ENCODE data around the gene BID.

Gene BID

DNA sequence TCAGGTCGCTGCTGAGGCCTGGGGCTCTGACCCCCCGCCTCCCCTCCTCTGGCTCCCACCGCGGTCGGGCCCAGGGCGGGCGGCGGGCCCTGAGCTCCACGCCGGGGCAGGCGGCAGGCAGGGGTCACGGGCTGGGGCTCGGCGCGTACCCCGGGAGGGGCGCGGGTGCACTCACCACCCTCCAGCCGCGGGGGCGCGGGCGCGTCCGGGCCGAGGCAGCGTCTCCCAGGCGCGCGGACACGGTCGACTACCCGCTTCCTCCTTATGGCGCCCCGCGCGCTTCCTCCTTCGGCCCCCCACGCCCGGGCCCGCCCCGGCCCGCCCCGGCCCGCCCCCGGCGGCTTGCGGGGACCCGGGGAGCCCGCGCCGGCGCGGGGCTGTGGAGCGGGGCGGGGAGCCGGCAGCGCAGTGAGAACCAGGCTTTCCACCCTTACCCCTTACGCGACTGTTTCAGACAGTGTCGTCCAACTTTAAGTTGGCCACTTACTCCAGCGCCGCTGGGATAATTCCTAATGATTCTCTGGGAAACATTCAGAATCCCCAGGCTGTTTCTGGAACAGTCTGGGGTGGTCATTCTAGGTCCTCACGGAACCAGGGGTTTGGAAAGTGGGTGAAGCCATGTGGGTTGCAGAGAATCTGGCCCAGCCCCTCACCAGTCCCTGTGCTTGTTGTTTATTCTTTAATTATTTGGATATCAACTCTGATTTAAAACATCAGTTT lies at the start of gene BID:
BID (minus strand) TSS at position 264 of the 720 bp plus-strand sequence. CDS start 24,353 bp downstream, outside the sequence.
- DNase-seq, result peak in 2 of 56 donors; percentile 57 to 58

DNA sequence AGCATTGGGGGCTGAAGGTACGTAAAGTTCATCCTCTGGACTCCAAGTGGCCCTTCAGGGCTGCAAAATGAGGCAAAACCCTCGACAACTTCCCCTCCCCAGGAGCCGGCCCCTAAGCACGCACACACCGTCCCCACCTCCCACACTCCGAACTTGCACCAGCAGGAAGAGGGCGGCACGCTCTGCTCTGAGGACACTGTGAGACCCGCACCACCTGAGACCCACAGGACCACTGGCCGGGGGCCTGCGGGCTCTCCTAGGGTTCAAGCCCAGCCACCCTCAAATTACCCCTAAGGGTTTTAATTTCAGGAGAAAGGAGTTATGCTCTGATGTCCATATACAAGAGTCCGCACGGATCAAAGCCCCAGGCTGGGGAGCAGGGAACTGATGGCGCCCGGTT lies 49.7 kb upstream of the BID start:
- DNase-seq, result no peak

DNA sequence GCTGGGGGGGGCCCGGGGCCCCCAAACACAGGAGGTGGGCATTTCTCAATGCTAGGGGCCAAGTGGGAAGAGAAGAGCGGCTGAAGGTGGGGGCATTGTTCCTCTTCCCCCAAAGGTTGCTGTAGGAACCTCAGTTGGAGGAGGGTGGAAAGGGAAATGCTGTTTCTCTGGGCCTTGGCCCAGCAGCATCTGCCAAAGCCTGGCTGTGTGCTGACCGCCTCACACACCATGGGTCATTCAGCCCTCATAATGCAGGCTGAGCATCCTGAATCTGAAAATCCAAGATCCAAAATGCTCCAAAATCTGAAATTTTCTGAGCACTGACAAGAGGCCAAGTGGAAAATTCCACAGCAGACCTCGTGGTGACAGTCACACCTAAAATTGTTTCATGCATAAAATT lies 49.0 kb upstream of the BID start:
- DNase-seq, result peak in 1 of 56 donors; percentile 7

DNA sequence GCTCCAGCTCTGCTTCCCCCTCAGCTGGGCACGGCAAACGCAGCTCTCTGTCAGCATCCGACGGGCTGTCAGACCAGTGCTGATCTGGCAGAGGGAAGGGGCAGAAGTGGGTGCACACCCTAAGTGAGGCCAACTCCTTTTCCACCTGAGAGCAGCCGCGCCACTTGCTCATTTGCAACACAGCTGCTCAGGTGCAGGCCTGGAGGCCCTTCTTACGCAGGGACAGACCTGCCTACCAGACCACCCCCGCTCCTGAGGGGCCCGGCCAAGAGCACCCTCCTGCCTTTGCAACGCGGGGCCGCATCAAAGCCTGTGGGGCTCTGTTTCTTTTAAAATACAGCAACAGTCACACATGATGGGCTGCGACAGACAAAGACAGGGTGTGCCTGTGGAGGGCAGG lies 47.8 kb upstream of the BID start:
- no peak for DNase-seq

DNA sequence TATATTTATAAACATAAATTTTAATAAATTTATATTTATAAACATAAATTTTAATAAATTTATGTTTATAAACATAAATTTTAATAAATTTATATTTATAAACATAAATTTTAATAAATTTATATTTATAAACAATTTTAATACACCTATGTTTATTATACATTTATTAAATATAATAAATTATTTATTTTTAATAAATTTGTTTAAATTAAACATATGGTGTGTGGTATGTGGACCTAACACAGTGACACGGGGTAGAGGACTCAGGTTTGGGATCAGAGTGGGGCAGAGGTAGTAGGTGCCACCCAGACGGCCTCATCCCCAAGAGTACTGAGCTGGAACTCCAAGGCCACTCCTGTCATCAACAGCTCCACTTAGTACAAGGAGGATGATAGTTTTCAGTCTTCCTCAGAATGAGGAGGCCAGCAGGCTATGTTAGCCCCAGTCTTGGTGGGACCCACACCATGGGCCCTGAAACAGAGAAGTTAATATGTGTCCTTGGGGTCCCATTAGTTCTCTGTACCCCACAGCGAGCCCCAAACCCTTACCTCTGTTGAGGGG lies 46.7 kb upstream of the BID start:
- no peak for DNase-seq

DNA sequence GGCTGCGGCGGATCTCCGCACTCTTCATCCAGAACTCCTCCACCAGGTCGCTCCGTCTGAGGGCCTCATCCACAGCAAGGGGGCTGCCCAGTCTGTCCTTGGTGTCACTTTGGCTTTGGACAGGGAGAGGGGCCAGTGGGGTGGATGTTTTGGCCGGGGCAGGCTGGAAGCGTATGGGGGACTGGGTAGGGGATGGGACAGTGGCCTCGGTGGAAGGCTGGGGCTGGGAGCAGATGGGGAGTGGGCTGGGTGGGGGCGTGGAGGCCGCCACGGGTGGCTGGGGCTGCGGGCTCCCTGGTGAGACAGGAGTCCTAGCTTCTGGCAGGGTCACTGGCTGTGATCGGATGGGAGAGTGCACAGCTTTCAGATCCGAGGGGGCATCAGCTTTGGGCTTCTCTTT lies 44.4 kb upstream of the BID start:
- DNase-seq, result no peak

DNA sequence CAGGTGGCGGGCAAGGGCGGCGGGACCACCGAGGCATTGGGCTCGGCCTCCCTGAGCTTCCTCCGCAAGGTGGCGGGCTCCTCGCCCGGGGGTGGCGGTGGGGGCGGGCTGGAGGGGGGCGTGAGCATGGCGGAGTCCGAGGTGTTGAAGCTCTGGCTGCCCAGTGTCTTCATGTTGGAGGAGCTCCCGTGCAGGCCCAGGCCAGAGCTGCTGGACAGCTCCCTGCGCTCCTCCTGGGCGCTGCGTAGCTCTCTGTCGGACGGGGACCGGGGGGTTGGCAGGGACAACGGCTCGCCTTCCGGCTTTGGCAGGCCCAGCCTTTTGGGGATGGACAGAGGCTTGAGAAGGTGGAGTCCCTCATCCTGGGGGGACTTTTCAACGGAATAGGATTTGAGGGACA lies 43.9 kb upstream of the BID start:
- DNase-seq, result no peak

DNA sequence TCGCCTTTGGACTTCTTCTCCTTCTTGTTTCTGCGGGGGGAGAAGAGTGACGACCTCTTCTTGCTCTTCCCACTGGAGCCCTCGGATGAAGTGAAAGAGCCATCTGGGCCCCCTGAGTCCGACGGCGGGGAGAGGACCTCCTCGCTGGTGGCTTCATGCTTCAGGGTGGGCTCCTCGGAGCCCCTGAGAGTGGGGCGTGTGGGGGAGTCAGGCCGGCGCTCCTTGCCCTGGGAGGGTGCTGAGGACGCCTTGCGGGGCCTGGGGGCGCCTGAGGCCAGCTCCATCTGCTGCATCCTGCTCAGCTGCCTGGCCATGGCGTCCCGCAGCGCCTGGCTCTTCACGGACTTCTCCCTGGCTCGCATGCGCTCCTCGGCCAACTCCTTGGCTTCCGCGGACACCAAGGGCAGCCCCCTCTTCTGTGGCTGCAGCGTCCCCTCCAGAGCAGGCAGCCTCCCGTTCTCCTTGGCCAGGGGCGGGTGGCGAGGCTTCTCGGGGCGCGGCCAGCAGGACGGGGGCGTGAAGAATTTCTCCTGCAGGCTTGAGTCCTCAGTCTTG lies 43.3 kb upstream of the BID start:
- DNase-seq, result no peak

DNA sequence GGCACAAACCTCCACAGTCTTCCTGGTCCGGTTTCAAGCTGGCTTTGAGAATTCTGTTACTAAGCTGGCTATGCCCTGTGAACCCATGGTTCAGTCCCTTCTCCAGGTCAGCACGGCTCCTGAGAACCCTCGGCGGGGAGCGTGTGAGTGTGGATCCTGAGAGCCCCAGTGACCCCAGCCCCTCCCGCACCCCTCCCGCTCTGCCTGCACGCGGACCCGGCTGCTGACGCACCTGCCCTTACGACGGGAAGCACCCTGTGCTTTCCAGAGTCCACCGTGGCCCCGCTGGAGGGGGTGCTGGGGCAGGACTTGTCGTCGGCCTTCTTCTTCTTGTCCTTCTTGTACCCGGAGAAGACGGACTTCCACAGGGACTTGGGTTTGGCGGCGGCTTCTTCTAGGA lies 42.8 kb upstream of the BID start:
- no peak for DNase-seq

DNA sequence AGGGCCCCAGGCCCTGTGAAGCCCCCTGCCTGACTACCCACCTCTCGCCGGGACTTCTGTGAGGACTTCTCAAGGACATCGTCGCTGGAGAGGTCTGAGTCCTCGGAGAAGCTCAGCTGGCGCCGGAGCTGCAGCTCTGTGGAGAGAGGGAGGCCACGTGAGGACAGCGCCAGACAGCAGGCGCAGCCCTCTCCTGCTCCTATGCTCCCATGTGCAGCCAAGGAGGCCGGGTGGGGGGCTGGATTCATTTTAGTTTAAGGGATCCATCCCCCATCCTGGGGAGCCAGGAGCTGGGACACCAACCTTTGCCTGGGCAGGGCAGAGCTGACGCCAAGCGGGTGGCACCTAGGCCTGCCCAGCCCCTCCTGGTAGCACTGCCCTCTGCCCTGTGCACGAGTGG lies 42.4 kb upstream of the BID start:
- DNase-seq, result no peak

DNA sequence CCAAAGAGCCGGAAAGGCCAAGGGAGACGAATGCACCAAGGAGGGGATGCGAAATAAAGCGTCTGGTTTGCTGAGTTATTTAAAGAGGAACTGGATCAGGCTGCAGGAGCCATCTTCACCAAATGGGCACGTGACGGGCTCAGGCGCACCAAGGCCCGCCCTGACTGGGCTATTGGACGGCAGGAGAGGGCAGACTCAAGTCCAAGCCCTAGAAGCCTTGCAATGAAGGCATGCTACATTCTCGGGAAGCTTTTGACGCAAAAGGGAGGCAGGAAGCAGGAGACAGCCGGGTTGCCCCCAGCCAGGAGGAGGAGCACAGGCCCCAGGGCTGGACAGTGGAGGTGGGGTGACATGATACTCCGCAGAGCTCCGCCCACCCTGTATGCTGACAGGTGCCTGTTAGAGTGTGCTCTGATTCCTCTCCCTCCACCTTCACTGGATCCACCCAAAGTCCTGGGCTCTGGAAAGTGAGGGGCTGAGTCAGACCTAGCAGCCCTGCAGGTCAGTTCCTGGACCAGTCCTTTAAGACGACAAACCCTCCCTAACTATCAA lies 41.5 kb upstream of the BID start:
- no peak for DNase-seq

DNA sequence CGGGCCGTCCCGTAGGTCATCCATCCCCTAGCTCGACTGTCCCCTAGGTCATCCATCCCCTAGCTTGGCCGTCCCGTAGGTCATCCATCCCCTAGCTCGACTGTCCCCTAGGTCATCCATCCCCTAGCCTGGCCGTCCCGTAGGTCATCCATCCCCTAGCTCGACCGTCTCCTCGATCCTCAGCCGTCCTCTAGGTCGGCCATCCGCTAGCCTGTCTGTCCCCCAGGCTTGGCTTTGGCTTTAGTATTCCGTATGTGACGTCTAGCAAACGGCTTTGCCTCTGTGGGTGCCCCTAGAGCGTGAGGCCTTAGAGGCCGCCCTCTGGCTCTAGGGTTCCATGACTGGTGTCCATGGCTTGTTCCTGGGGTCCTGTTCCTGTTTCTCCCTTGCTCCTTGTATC lies 40.6 kb upstream of the BID start:
- DNase-seq, result no peak

DNA sequence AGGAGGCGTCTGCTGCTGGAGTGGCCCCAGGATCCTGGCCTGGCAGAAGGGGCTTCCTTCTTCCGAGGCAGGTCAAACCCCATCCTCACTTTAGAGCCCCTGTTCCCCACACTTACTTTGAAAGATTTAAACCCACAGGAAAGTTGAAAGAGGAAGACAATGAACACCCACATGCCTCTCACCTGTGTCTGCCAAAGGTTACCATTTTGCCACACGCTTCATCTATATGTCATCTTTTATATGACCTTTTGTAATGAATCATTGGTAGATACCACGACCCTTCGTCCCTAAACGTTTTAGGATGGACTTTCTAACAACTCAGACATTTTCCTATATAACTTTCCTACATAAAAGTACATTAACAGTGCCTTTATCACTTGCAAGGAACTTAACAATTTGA lies 39.8 kb upstream of the BID start:
- no peak for DNase-seq

DNA sequence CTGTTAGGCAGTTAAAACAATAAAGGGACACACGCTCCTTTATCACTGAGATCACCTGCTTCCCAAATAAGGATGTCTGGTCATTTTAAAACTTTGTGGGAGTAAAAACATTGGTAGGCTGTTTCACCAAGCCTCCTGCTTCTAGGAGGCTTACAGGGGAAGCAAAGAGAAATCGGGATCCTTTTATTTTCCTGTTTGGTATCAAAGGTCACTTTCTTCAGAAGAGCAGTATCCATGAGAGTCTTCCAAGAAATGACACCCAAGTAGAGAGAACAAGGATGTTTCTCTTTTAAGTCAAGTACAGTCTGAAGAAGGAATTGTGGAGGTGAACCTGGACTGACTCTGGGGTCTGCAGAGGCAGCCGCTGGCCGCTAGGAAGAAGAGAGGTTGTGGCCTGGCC lies 36.9 kb upstream of the BID start:
- no peak for DNase-seq

DNA sequence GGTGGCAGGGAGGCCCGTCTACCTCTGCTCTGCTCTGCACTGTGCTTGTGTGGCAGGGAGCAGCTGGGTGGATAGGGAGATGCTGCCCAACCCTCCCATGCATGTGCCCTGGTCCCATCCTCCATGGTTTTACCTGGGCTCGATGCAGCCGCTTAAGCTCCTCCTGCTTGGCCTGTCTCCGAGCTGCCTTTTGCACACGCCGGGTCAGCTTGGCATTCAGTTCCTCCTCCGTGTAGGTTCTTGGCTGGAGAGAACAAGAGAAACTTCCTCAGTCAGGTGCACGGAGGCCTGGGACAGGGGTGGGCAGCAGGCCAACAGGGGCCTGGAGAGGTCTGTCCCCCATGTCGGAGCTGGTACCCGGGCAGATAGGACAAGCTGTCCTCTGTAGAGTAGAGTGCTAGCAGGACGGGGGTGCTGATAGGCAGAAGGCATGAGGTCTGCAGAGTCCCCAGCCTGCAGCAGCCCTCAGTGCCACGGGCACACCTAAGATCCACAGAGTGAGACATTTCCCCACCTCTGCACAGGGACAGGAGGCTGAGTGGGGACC lies 36.4 kb upstream of the BID start:
- no peak for DNase-seq

DNA sequence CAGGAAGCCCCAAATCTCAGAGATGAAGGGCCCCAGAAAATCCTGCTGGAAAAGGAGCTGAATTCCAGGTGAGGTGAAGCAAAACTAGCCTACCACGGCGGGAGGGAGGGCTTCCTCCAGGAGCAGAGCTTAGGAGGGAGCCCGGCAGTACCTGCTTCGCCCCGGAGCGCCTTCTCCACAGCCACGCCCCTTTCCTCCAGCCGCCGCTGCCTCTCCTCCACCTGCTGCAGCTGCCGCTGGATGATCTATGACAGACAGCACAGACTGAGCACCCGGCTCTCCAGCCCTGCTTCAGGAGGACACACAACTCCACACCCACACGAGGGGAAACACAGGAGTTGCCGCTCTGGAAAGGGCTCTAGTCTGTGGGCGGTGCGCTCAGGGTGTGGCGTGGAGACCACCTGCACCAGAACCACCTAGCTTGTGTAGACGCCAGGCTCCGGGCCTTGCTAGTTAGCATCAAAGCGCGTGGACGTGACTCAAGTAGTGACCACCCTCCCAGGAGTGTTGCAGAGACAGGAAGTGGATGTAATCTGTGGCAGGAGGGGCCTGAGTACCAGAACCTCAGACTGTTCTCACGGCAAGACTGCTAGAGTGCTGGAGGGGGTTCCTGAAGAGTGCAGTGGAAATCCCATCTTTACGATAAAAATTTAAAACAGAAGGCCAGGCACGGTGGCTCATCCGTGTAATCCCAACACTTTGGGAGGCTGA lies 34.6 kb upstream of the BID start:
- no peak for DNase-seq

DNA sequence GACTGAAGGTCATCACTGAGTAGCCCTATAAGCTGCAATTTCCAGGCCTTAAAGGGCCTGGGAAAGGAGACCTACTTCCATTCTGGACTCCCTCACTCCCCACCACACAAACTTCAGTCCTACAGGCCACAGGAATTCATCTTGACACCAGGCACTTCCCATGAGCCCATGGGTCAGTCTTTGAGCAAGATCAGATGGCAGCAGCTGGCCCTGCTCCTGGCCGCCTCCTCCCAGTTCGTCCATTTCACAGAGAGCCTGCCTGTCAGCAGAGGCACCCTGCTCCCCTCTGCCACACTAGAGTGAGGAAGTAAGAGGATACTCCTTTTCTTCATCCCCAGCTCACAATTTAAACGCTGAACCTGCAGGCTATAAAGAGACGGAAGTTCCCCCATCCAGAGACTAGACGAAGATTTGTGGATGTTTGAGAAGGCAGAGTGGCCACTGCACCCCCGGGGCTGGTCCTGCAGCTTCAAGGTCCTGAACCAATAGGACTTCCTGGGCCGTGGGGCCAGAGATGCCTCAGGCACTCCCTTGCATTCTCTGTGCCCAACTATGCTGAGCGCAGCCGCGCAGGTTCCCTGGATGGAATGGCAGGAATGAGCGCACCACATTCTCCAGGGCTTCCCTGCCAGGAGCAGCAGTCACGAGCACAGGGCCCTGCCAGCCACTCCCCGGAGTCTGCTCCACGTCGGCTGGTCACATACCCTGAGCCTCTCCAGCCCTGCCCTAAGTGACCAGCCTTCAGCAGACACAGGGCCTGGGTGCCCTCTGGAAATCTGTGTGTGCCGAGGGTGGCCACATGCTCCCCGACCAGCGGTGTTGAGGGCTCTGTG lies 33.5 kb upstream of the BID start:
- DNase-seq, result no peak

DNA sequence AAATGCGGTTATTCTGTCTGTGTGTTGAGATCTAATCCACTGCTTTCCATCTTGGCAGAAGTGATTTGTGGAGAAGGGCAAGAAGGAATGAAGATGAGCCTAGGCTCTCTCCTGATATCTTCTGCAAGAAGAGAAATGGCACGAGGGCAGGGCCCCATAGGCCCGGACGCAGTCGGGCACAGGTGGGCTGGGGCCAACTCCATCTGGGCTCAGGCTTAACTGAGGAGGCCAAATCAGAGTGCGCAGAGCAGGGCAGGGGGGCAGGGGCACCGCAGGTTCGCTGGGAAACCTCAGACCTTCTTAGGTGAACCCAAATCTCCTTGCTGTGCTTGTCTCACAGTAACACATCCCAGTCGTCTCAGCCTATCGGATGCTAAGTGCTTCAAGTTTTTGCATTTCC lies 32.8 kb upstream of the BID start:
- DNase-seq, result no peak

DNA sequence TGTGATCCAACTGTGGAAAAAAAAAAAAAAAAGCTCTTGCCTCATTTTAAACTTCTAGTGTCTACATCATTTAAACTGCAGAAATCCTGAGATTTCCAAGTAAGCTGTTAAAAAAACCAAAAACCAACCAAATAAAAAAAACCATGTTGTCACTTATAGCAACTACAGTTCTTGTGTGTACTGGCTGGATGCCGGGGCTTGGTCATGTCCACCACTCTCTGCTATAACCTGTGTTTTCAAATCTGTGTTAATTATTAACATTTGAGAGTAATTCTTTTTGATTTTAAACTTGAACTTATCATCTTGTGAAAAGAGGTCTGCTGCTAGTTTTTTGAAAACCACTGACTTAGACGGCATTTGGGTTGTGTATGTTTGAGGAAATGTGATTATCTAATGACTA lies 32.2 kb upstream of the BID start:
- DNase-seq, result no peak

DNA sequence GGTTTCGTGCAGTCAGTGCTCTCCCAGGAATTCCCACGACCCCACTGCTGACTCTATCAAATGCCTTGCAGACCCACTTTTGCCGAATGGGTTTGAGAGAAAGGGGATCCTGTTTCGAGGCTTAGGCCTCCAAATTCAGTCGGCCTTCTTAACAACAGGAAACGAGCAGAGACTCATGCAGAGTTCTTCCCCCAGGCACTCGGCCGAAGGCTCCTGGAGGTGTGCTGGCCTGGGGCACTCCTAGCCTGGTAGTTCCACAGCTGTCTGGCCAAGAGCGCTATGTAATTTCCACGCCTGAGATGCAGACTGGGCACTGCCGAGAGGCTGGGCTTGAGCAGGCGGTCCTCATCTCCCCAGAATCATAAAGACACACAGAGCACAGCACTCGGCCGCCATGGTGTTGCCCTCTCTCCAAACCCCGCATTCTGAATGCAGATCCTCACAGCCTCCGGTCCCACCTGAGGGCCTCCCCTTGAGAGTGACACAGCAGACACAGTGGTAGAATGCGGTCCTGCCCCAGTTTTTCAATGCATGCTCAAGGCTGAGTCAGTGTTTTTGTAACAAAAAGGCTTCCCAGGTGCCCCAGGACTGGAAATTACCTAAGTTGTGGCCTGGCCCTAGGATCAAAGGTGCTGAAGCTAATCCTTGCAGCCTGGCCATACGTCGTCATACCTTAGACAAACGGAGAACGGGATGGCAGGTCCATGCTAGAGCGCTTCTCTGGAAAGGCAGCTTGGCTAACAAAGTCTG lies 30.2 kb upstream of the BID start:
- no peak for DNase-seq

All from nucleus accumbens (tissue), 56 donors.